HepG2 (cell line): Measurements from ENCODE around the gene BATF2. TPM values are rescaled to one million over a fixed set of nuclear protein-coding genes. Genes with fewer than 3 reads are reported as not detected.
A peak's percentile ranks its signal among the peaks of the same experiment; 100 is the strongest.

ENCODE experiments used
- ATF7-NPFF ChIP-seq: sonication (generic); formaldehyde crosslinking; IDR thresholded peaks from 2 replicates; pipeline ENCODE4 v1.8.1; 2023; ENCODE audit warnings: mild to moderate bottlenecking, low read depth, missing genetic modification reagents, moderate library complexity
- FOXK2 ChIP-seq: fragments of 450-650 bp; IDR thresholded peaks from 2 replicates; pipeline ENCODE4 v1.6.1; 2016
- HNRNPH1 ChIP-seq: fragments of 200-400 bp; formaldehyde crosslinking; optimal IDR thresholded peaks from 2 replicates; pipeline ENCODE3; 2017; ENCODE audit warnings: mild to moderate bottlenecking, low read depth, low read length
- PHF20 ChIP-seq: sonication (generic); formaldehyde crosslinking; IDR thresholded peaks from 2 replicates; pipeline ENCODE4 v1.5.0; 2020; ENCODE audit warnings: mild to moderate bottlenecking, missing genetic modification reagents
- SOX6 ChIP-seq, 2 experiments: fragments of 450-650 bp in 1 of 2; sonication (generic) in 1 of 2; formaldehyde crosslinking in 1 of 2; IDR thresholded peaks; 2 replicates each; pipeline versions ENCODE4 v1.4.0 to v1.6.1; 2017 to 2020; ENCODE audit warnings: antibody characterized with exemption in 1 of 2, mild to moderate bottlenecking in 1 of 2, missing genetic modification reagents in 1 of 2
- SUZ12 ChIP-seq: fragments of 150-350 bp; IDR thresholded peaks from 2 replicates; pipeline ENCODE4 v1.6.1; 2014; ENCODE audit warnings: low read depth, low read length
- TCF12 ChIP-seq, 2 experiments: fragments of 450-650 bp in 1 of 2; sonication (generic) in 1 of 2; formaldehyde crosslinking in 1 of 2; IDR thresholded peaks; 2 replicates each; pipeline versions ENCODE4 v1.6.1 to v1.8.0; 2017 to 2022; ENCODE audit warnings: antibody characterized with exemption in 1 of 2, mild to moderate bottlenecking in 1 of 2, missing genetic modification reagents in 1 of 2, moderate library complexity in 1 of 2
- ZC3H13 ChIP-seq: sonication (generic); formaldehyde crosslinking; IDR thresholded peaks from 2 replicates; pipeline ENCODE4 v1.8.1; 2023; ENCODE audit warnings: mild to moderate bottlenecking, missing genetic modification reagents, moderate library complexity
- ZNF225 ChIP-seq: sonication (generic); formaldehyde crosslinking; IDR thresholded peaks from 2 replicates; pipeline ENCODE4 v1.4.0; 2020; ENCODE audit warnings: mild to moderate bottlenecking, missing genetic modification reagents
- ZNF331 ChIP-seq: sonication (generic); formaldehyde crosslinking; IDR thresholded peaks from 2 replicates; pipeline ENCODE4 v1.4.0; 2020; ENCODE audit warnings: missing genetic modification reagents
- ZNF556 ChIP-seq: sonication (generic); formaldehyde crosslinking; IDR thresholded peaks from 2 replicates; pipeline ENCODE4 v1.4.0; 2020; ENCODE audit warnings: mild to moderate bottlenecking, missing genetic modification reagents, borderline replicate concordance
- polyA plus RNA-seq, 8 experiments: library from polyadenylated mRNA; depleted of rRNA in 3 of 8; stranded (reverse) in 7 of 8; unstranded in 1 of 8; fragments of >200 nt; fragmentation: Illumina TruSeq in 4 of 8; extraction: Trizol in 4 of 8; gene quantifications; 2 replicates each; pipeline versions ENCODE4 v1.2.1 to v1.2.3, GENCODE V29; 2011 to 2016; ENCODE audit warnings: low read depth in 4 of 8, missing spikeins in 1 of 8, mixed read lengths in 1 of 8; ENCODE audit not compliant: insufficient read depth in 1 of 8
- total RNA-seq, 5 experiments: library from RNA; depleted of rRNA; stranded (reverse); fragments of >200 nt; fragmentation: Illumina TruSeq; extraction: Trizol; gene quantifications; 2 replicates each; pipeline ENCODE4 v1.2.3, GENCODE V29; 2016; ENCODE audit warnings: low read depth in 1 of 5
- TF ChIP-seq, protein P1 (sequence below): sonication (generic); formaldehyde crosslinking; IDR thresholded peaks from 2 replicates; pipeline ENCODE4 v1.4.0; 2020; ENCODE audit warnings: mild to moderate bottlenecking, missing genetic modification reagents
- TF ChIP-seq, protein P2 (sequence below): sonication (generic); formaldehyde crosslinking; IDR thresholded peaks from 2 replicates; pipeline ENCODE4 v1.9.0; 2021; ENCODE audit warnings: missing genetic modification reagents, borderline replicate concordance
- TF ChIP-seq, protein P3 (sequence below): sonication (generic); formaldehyde crosslinking; IDR thresholded peaks from 2 replicates; pipeline ENCODE4 v1.4.0; 2020; ENCODE audit warnings: mild to moderate bottlenecking, missing genetic modification reagents
- TF ChIP-seq, protein P4 (sequence below): IDR thresholded peaks from 2 replicates; pipeline ENCODE4 v1.6.1; 2012; ENCODE audit warnings: low read length, improper control_type of control experiment
- TF ChIP-seq, protein P5 (sequence below): sonication (generic); formaldehyde crosslinking; IDR thresholded peaks from 2 replicates; pipeline ENCODE4 v1.4.0; 2020; ENCODE audit warnings: mild to moderate bottlenecking, missing genetic modification reagents

The BATF2 gene
- total and polyA plus RNA-seq, 2 of the 13 experiments (the other 11 are each of a cell fraction or from before 2014, with no cell fraction given), result 2.8 to 3.9 TPM

DNA sequence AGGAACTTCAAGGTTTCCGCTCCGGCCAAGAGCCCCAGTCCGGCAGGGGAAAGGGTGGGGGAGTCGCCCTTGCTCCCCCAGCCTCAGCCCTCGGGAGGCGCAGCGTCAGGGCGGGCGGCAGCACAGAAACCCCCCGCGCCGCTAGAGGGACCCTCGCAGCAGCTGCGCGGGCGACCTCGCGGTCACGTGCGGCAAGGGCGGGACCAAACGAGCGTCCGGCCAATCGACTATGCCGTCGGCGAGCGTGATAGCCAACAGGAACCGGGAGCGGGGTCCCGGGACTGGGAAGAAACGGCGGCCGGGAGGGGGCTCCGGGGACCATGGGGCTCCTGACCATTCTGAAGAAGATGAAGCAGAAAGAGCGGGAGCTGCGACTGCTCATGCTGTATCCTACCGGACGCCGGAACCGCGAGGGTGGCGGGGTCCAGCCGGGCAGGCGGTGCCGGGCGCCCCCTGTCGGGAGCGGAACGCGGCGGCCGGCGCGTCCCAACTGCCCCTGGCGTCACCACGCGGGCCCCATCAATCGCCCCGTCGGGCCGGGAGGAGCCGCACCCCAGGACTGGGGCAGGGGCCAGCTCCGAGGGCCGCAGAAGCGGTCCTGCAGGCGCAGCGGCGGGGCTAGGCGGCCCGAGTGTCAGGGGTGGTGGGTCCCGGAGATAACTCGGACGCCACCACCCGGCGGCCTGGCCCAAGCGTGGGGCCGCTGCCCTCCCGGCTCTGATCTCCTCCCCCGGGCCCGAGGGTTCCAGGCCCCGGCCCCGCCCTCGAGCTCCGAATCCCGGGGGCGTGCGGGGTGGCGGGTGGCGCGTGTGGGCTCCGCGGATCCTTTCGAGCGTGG lies 17.3 kb upstream of the BATF2 start, which contains the start of gene ARL2 (continued):
- TF ChIP-seq, protein P1, sequence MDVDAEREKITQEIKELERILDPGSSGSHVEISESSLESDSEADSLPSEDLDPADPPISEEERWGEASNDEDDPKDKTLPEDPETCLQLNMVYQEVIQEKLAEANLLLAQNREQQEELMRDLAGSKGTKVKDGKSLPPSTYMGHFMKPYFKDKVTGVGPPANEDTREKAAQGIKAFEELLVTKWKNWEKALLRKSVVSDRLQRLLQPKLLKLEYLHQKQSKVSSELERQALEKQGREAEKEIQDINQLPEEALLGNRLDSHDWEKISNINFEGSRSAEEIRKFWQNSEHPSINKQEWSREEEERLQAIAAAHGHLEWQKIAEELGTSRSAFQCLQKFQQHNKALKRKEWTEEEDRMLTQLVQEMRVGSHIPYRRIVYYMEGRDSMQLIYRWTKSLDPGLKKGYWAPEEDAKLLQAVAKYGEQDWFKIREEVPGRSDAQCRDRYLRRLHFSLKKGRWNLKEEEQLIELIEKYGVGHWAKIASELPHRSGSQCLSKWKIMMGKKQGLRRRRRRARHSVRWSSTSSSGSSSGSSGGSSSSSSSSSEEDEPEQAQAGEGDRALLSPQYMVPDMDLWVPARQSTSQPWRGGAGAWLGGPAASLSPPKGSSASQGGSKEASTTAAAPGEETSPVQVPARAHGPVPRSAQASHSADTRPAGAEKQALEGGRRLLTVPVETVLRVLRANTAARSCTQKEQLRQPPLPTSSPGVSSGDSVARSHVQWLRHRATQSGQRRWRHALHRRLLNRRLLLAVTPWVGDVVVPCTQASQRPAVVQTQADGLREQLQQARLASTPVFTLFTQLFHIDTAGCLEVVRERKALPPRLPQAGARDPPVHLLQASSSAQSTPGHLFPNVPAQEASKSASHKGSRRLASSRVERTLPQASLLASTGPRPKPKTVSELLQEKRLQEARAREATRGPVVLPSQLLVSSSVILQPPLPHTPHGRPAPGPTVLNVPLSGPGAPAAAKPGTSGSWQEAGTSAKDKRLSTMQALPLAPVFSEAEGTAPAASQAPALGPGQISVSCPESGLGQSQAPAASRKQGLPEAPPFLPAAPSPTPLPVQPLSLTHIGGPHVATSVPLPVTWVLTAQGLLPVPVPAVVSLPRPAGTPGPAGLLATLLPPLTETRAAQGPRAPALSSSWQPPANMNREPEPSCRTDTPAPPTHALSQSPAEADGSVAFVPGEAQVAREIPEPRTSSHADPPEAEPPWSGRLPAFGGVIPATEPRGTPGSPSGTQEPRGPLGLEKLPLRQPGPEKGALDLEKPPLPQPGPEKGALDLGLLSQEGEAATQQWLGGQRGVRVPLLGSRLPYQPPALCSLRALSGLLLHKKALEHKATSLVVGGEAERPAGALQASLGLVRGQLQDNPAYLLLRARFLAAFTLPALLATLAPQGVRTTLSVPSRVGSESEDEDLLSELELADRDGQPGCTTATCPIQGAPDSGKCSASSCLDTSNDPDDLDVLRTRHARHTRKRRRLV (CRISPR knock-in tag), result no peak
- TF ChIP-seq, protein P2, sequence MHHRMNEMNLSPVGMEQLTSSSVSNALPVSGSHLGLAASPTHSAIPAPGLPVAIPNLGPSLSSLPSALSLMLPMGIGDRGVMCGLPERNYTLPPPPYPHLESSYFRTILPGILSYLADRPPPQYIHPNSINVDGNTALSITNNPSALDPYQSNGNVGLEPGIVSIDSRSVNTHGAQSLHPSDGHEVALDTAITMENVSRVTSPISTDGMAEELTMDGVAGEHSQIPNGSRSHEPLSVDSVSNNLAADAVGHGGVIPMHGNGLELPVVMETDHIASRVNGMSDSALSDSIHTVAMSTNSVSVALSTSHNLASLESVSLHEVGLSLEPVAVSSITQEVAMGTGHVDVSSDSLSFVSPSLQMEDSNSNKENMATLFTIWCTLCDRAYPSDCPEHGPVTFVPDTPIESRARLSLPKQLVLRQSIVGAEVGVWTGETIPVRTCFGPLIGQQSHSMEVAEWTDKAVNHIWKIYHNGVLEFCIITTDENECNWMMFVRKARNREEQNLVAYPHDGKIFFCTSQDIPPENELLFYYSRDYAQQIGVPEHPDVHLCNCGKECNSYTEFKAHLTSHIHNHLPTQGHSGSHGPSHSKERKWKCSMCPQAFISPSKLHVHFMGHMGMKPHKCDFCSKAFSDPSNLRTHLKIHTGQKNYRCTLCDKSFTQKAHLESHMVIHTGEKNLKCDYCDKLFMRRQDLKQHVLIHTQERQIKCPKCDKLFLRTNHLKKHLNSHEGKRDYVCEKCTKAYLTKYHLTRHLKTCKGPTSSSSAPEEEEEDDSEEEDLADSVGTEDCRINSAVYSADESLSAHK (CRISPR knock-in tag), result no peak
- TF ChIP-seq TCF12 (IDR thresholded peaks at IDR 0.05), result no peak
- peak; percentile 88 for TF ChIP-seq TCF12 (CRISPR knock-in tag; IDR thresholded peaks at IDR 0.05)
- TF ChIP-seq ZC3H13 (CRISPR knock-in tag), result 0 out of 2 replicates have a peak, but pooled peaks have one; percentile 34
- no peak for TF ChIP-seq FOXK2
- peak; percentile 80 for TF ChIP-seq ATF7-NPFF (CRISPR knock-in tag)
- TF ChIP-seq SUZ12, result no peak
- no peak for TF ChIP-seq ZNF225 (CRISPR knock-in tag)
- peak; percentile 79; the same call in 1 of the 2 replicates for TF ChIP-seq ZNF556
- TF ChIP-seq, protein P3, sequence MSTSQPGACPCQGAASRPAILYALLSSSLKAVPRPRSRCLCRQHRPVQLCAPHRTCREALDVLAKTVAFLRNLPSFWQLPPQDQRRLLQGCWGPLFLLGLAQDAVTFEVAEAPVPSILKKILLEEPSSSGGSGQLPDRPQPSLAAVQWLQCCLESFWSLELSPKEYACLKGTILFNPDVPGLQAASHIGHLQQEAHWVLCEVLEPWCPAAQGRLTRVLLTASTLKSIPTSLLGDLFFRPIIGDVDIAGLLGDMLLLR (CRISPR knock-in tag), result no peak; the same call in 1 of the 2 replicates
- TF ChIP-seq PHF20 (CRISPR knock-in tag), result peak; percentile 72
- TF ChIP-seq ZNF331 (CRISPR knock-in tag), result no peak
- no peak for TF ChIP-seq HNRNPH1
- TF ChIP-seq, protein P4, sequence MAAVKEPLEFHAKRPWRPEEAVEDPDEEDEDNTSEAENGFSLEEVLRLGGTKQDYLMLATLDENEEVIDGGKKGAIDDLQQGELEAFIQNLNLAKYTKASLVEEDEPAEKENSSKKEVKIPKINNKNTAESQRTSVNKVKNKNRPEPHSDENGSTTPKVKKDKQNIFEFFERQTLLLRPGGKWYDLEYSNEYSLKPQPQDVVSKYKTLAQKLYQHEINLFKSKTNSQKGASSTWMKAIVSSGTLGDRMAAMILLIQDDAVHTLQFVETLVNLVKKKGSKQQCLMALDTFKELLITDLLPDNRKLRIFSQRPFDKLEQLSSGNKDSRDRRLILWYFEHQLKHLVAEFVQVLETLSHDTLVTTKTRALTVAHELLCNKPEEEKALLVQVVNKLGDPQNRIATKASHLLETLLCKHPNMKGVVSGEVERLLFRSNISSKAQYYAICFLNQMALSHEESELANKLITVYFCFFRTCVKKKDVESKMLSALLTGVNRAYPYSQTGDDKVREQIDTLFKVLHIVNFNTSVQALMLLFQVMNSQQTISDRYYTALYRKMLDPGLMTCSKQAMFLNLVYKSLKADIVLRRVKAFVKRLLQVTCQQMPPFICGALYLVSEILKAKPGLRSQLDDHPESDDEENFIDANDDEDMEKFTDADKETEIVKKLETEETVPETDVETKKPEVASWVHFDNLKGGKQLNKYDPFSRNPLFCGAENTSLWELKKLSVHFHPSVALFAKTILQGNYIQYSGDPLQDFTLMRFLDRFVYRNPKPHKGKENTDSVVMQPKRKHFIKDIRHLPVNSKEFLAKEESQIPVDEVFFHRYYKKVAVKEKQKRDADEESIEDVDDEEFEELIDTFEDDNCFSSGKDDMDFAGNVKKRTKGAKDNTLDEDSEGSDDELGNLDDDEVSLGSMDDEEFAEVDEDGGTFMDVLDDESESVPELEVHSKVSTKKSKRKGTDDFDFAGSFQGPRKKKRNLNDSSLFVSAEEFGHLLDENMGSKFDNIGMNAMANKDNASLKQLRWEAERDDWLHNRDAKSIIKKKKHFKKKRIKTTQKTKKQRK, result no peak
- TF ChIP-seq SOX6 (IDR thresholded peaks at IDR 0.05), result no peak
- TF ChIP-seq SOX6 (CRISPR knock-in tag; IDR thresholded peaks at IDR 0.05), result no peak
- TF ChIP-seq, protein P5, sequence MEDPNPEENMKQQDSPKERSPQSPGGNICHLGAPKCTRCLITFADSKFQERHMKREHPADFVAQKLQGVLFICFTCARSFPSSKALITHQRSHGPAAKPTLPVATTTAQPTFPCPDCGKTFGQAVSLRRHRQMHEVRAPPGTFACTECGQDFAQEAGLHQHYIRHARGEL (CRISPR knock-in tag), result peak; percentile 82; the same call in 1 of the 2 replicates
